C4-2B (cell line): ENCODE measurements around the gene USP19.

ENCODE experiments used
- CTCF ChIP-seq: fragments of 450-650 bp; conservative IDR thresholded peaks from 2 replicates; pipeline ENCODE4 v1.5.1; 2017; ENCODE audit warnings: mild to moderate bottlenecking
- ZFX ChIP-seq: fragments of 450-650 bp; IDR thresholded peaks from 2 replicates; pipeline ENCODE4 v1.6.1; 2017

- TF ChIP-seq CTCF = no peak
- no peak for TF ChIP-seq ZFX
Measured at GRCh38 chr3:49135499-49135898, 14.9 kb upstream of the USP19 start.
